HG03095 (cell line): ENCODE results near the gene MYO15B.

ENCODE experiments used
- ATAC-seq: cut with Tn5 transposase; IDR thresholded peaks from one replicate; pipeline ENCODE4 v1.9.1; 2021; ENCODE audit warnings: moderate library complexity; ENCODE audit not compliant: unreplicated experiment

MYO15B gene

DNA sequence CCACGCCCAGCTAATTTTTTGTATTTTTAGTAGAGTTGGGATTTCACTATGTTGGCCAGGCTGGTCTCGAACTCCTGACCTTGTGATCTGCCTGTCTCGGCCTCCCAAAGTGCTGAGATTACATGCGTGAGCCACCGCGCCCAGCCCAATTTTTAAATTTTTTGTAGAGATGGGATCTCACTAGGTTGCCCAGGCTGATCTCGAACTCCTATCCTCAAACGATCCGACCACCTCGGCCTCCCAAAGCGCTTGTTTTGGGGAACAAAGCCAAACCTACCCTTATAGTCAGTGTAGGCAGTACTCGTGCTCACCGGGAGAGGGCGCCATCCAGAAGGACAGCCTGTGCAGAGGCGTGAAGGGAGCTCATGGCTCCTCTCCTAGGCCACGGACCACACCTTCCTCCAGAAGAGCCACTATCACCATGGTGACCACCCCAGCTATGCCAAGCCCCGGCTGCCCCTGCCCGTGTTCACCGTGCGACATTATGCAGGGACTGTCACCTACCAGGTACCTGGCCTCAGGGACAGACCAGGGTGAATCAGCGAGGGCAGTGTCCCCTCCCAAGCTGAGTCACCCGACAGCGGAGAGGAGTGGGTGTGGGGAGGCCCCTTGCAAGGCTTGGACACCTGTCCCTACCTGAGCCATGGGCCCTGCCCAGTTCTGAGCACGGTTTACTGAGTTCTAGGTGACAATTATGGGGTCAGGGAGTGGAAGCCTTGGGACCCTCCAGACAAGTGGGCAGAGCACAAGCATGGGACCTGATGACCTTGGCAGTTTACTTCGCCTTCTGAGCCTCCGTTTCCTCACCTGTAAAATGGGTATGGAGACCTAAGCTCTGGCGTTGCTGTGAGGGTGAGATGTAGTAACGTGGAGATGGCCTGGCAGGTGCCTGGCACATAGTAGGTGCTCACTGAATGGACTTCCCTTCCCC, 13.7 kb downstream of the MYO15B start:
- ATAC-seq, result no peak

DNA sequence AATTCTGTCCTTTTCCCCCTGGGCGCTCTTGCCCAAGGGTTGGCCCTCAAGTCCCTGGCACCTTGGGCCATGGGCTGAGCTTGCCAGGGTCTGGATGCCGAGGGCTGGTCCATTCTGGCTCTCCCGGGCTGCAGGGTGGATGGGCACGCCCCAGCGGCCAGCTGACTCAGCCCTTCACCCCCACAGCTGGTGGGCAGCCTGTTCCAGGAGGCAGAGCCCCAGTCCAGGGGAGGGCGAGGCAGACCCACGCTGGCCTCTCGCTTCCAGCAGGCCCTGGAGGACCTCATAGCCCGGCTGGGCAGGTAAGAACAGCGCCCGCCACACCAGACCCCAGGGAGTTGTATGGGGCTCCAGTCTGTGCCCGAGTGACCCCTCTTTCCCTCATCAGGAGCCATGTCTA, 15.0 kb downstream of the MYO15B start:
- ATAC-seq, result no peak

DNA sequence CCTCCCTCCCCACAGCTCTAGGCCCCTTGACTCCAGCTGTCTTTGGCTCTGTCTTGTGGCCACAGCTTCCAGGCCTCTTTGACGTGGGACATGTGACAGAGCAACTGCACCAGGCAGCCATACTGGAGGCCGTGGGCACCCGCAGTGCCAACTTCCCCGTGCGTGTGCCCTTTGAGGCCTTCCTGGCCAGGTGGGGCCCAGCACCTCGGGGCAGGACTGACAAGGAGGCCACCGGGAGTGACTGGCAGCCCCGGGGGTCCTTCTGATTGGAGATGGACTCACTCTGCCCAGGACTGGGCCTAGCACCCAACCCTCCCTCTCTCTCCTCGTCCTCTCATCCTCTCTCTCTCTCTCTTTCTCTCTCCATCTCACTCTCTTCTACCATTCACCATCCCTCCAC, 15.5 kb downstream of the MYO15B start:
- no peak for ATAC-seq

DNA sequence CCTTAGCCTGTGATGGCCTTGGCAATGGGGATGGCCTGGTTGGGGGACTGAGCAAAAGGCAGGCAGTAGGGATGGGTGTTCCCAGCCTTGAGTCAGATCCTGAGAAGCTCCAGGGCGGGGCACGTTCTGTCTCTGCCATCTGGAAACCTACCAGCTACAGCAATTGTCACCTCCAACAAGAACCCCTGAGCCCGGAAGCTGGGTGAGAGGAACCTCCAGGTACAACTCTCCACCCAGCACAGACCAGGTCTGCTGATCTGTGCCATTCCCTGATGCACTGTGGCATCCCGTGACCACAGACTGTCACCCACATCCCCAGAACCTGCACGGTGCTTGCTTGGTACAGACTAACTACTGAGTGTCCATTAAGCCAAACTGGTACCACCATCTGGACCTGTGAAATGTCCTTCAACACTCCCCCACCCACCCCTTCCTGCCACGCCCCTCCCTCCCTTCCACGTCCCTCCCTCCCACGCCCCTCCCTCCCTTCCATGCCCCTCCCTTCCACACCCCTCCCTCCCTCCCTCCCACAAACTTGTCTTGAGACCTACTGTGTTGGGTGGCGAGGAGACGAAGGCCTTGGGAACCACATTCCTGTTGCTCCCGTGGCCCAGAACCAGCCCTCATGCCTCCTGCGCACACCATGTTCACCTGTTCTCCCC, 16.6 kb downstream of the MYO15B start:
- no peak for ATAC-seq

DNA sequence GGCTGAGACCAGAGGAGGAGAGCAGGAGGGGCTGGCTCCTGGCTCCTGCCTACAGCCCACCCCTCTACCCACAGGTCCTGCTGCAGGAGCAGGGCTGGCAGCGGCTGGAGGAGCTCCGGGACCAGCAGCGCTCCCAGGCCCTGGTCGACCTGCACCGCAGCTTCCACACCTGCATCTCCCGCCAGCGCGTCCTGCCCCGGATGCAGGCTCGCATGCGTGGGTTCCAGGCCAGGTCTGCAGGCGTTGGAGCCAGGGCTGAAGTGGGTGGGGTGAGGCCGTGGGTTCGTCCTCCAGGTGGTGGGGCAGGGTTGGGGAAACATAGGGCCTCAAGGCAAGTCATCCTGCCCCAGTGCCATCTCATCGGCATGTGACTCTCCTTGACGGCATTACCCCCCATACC, 18.2 kb downstream of the MYO15B start:
- no peak for ATAC-seq

DNA sequence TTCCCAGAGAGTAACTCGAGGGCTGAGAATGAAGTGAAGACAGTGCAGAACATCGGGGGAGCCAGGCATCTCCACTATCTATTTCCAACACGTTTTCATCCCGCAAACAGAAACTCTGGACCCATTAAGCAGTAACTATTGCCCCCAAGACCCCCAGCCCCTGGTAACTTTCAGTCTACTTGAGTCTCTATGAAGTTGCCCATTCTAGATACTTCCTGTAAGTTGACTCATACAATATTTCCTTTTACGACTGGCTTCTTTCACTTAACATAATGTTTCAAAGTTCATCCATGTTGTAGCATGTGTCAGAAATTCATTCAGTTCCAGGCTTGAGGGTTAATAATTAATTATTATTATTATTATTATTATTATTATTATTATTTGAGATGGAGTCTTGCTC, 19.5 kb downstream of the MYO15B start:
- ATAC-seq, result no peak

DNA sequence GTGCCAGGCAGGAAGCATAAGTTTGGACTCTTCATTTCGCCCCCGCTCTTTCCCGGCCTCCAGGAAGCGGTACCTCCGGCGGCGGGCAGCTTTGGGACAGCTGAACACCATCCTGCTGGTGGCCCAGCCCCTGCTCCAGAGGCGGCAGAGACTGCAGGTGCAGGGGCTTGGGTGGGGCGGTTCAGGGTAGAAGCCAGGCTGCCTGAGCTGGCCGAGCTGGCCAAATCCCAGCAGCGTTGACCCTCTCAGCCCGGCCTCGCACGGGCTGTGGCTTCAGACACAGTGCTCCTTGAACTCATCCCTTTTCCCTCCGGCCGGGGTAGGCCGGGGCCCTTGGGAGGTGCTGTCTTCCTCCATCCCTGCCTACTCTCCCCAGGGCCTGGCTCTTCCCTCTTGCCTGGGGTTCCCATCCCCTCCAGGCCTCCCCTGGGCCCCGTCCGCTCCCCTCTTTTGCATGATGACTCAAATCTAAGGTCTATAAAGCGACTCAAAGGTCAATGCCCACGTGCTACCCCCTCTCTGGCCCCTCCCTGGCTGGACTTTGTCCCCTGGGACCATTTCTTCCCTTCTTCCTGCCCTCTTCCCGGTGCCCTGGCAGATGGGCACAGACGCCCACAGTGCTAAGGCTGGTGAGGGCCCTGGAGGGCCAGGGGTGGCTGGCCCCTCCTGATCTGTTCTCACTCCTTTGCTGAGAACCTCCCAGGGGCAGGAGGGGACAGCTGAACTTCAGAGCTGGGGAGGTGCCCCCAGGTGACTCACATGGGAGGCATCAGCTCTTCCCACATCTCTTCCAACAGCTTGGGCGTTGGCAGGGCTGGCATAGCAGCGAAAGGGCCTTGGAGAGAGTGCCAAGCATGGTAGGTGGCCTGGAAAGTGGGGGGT, 22.7 kb downstream of the MYO15B start:
- no peak for ATAC-seq

DNA sequence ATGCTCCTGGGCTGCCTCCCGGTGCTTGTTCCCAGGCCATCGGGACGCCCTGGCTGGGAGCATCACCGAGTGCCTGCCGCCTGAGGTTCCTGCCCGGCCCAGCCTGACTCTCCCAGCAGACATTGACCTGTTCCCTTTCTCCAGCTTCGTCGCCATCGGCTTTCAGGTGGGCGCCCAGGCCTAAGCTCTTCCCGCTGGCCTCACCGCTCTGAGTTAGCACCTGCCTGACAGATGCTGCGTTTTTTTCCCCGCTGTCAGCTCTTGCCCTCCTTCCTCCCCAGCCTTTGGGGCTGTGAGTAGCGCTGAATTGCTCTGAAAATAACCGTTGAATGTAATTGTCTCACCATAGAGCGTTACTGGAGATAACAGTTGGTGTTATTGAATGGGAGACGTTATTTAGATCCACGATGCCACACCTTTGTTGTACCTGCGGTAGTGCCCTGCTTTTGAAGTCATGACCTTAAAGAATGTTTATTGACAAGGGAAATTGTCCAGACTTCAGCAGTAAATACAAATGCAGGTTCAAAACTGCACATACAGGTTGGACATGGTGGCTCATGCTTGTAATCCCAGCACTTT, 24.3 kb downstream of the MYO15B start:
- ATAC-seq, result no peak

DNA sequence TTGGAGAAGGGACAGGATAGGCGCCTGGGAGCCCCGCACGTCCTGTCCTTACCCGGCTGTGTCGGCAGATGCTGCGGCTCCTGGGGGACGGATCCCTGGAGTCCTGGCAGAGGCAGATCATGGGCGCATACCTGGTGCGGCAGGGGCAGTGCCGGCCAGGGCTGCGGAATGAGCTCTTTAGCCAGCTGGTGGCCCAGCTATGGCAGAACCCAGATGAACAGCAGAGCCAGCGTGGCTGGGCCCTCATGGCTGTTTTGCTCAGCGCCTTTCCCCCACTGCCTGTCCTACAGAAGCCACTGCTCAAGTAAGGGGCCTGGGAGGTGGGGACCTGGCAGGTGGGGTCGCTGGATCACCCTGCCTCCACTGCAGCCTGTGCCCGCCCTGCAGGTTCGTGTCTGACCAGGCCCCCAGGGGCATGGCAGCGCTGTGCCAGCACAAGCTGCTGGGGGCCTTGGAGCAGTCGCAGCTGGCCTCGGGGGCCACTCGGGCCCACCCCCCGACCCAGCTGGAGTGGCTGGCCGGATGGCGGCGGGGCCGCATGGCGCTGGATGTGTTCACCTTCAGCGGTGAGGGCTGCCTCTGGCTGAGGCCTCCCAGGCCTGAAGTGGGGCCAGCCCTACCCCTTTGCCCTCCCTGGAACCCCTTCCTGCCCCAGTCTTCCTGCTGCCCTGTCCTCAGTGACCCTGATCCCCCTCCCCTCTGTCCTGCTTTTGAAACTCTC, 25.5 kb downstream of the MYO15B start:
- no peak for ATAC-seq

DNA sequence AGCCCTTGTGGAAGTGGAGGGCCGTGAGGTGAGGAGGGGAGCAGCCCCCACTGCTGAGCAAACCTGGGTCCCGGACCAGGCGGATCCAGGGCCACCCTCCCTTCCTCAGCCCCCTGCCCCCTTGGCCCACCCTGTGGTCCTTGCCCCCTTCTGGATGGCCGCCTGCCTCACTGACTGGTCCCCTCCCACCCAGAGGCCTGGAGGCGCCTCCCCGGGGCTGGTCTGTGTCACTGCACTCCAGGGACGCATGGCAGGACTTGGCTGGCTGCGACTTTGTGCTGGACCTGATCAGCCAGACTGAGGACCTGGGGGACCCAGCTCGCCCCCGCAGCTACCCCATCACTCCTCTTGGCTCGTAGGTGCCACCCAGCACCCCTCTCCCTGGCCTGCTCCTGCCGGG, 26.4 kb downstream of the MYO15B start:
- ATAC-seq, result no peak

DNA sequence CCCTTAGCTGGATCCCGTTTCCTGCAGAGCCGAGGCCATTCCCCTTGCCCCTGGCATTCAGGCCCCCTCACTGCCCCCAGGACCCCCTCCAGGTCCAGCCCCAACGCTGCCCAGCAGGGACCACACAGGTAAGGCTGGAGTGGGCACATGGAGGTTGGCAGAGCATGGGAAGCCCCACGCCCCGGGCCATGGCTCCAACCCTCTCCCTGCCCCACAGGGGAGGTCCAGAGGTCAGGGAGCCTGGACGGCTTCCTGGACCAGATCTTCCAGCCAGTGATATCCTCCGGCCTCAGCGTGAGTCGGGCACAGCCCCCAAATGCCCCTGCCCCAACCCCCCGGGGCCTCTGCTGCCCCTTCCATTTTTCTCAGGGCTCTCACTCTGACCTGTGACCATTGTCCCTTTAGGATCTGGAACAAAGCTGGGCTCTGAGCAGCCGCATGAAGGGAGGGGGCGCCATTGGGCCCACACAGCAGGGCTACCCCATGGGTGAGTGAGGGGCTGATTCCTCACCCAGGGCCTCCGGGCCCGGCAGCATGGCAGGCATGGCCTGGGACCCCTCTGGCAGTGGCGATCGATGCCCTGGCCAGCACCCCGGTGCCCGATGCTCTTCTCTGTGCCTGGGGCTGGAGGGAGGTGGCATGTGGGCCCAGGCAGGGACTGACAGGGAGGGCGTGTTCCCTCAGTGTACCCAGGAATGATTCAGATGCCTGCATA, 27.1 kb downstream of the MYO15B start:
- ATAC-seq, result no peak

DNA sequence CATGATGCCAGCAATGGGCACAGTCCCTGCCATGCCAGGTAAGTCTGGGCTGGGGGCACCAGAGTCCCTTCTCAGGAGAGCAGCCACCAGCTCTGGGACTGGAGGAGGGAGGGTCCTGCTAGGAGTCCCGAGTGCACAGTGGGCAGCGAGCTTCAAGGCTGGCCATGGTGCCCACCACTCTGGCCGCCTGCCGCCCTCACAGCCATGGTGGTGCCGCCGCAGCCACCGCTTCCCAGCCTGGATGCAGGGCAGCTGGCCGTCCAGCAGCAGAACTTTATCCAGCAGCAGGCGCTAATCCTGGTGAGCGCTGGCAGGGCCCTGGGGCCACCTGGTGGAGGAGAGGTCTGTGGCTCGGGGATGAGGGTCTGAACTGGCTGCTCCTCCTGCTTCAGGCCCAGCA, 27.7 kb downstream of the MYO15B start:
- ATAC-seq, result no peak

DNA sequence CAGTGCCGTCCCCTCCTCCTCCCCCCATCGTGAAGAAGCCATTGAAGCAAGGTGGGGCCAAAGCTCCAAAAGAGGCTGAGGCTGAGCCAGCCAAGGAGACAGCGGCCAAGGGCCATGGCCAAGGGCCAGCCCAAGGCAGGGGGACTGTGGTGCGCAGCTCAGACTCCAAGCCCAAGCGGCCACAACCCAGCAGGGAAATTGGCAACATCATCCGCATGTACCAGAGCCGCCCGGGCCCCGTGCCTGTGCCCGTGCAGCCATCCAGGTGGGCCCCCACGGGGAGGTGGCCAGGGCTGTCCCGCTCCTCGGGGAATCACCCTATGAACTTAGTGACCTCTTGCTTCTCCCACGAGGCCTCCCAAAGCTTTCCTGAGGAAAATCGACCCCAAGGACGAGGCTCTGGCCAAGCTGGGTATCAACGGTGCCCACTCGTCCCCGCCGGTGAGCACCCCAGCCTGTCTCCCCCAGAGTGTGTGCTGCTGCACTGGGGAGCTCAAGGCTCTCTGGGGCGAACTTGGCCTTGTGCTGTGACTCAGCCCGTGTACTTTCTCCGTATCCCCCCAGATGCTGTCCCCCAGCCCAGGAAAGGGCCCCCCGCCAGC, 29.0 kb downstream of the MYO15B start:
- ATAC-seq, result no peak

DNA sequence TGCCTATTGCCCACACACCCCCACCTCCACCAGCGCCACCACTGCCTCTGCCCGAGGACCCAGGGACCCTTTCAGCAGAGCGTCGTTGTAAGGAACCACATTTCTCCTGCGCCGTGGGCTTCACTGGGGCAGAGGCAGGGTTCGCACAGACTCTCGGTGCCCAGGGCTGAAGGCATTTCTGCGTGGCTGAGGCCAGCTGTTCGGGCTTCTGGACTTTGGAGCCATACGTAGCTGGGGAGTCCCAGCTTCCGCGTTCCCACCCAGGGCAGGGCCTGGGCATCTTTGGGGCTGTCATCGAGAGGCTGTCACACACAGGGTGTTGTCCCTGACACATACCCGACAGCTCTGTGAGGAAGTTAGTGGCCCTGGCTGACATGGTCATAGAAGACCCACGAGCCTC, 29.6 kb downstream of the MYO15B start:
- no peak for ATAC-seq

DNA sequence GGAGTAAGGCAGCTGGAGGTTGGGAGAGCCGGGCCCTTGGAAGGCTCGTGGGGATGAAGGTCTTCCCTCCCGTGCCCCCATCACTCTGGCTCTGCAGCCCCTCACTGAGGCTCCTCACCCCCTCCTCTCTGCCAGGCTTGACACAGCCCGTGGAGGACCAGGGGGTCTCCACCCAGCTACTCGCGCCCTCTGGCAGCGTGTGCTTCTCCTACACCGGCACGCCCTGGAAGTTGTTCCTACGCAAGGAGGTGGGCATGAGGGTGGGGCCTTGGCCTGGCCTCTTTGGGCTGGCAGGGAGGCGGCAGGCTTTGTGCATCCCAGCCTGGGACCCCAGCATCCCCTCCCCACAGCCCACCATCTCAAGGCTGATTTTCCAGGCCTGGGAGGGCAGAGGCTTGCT, 30.1 kb downstream of the MYO15B start:
- no peak for ATAC-seq

DNA sequence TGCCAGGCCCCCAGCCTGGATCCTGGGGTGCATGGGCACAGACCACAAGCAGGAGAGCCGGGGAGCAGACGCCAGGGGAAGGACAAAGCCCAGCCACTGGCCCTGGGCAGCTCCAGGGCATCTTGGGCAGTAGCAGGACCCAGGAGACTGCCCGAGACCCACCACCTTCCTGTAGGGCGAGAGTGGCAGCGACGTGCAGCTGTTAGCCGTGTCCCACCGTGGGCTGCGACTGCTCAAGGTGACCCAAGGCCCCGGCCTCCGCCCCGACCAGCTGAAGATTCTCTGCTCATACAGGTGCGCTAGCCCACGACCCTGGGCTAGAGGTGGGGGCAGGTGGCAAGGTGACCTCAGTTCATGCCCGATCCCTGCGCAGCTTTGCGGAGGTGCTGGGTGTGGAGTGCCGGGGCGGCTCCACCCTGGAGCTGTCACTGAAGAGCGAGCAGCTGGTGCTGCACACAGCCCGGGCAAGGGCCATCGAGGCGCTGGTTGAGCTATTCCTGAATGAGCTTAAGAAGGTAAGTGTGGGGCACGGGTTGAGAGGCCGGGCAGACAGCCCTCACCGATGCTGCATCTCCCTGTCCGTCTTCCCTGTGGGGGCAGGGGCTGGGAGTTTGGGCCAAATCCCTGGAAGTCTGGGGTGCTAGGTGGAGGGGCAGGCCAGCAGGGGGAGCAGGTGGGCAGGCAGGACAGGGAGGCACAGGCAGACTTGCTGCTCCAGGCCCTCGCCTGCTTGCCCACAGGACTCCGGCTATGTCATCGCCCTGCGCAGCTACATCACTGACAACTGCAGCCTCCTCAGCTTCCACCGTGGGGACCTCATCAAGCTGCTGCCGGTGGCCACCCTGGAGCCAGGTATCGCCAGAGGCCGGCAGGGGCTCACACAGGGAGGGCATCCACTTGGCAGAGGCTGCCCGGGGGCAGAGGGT, 32.2 kb downstream of the MYO15B start:
- no peak for ATAC-seq

DNA sequence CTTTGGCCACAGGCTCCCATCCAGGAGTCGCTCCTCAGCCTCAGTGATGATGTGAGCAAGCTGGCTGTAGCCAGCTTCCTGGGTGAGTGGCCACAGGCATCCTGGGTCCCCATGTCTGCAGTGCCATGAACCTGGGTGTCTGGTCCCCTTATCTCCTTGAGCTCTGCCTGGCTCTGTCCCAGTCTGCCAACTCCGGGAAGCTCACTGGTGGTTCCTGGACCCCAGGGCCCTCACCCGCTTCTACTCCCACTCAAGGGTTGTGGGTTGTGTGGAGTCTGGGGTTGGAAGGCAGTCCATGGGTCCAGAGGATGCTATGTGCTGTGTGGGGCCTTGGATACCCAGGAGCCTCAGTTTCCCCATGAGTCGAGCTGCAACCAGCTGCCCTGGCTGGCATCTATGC, 33.9 kb downstream of the MYO15B start:
- ATAC-seq, result no peak

DNA sequence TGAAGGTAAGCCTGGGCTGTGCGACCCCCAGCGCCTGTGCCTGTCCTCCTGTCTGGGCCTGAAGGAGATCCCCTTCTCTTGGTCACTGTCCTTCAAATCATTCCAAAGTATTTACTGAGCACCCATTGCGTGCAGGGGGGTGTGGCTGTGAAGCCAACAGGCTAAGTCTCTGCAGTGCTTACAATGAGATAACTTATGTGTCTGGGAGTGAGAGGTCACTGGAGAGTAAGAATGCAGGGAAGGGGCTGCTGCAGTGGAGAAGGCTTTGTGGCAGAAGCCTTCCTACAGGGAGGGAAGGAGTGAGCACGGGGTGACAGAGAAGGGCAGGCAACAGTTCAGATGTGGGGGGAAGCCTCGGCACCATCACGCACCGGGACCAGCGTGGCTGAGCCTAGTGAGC, 34.5 kb downstream of the MYO15B start:
- no peak for ATAC-seq
